H9 (cell line): ENCODE results near the gene CCN5. TPM values are rescaled to one million over a fixed set of nuclear protein-coding genes. Genes with fewer than 3 reads are reported as not detected.

Source experiments
- DNase-seq: peaks from one replicate; pipeline ENCODE4 v3.0.0-alpha.2; 2017
- H2AFZ ChIP-seq: one replicate; pipeline ENCODE4 v1.6.1; 2013; ENCODE audit warnings: mild to moderate bottlenecking, low read length, control low read depth, moderate library complexity
- H2AK5ac ChIP-seq: 2 replicates; pipeline ENCODE4 v1.6.1; 2013; ENCODE audit warnings: low read length, control low read depth, mixed read lengths; ENCODE audit not compliant: insufficient read length
- H2BK120ac ChIP-seq: one replicate; pipeline ENCODE4 v1.6.1; 2013; ENCODE audit warnings: low read depth, mild to moderate bottlenecking, low read length, control low read depth, inconsistent platforms; ENCODE audit not compliant: poor library complexity, severe bottlenecking
- H2BK12ac ChIP-seq: 2 replicates; pipeline ENCODE4 v1.6.1; 2013; ENCODE audit warnings: low read length, control low read depth, mixed read lengths, low read depth; ENCODE audit not compliant: insufficient read length
- H2BK15ac ChIP-seq: 2 replicates; pipeline ENCODE4 v1.6.1; 2013; ENCODE audit warnings: low read depth, low read length, control low read depth
- H2BK20ac ChIP-seq: one replicate; pipeline ENCODE4 v1.6.1; 2013; ENCODE audit warnings: low read depth, mild to moderate bottlenecking, low read length, control low read depth, inconsistent platforms; ENCODE audit not compliant: poor library complexity, severe bottlenecking
- H2BK5ac ChIP-seq: 2 replicates; pipeline ENCODE4 v1.6.1; 2013; ENCODE audit warnings: low read length, control low read depth, mixed read lengths; ENCODE audit not compliant: insufficient read length
- H3K14ac ChIP-seq: 2 replicates; pipeline ENCODE4 v1.6.1; 2013; ENCODE audit warnings: low read length, control low read depth; ENCODE audit not compliant: insufficient read depth
- H3K18ac ChIP-seq: 2 replicates; pipeline ENCODE4 v1.6.1; 2013; ENCODE audit warnings: low read depth, mild to moderate bottlenecking, mixed read lengths, low read length, control low read depth; ENCODE audit not compliant: insufficient read length
- H3K23ac ChIP-seq: 2 replicates; pipeline ENCODE4 v1.6.1; 2013; ENCODE audit warnings: low read length, control low read depth, mixed read lengths, low read depth; ENCODE audit not compliant: insufficient read length
- H3K23me2 ChIP-seq: 2 replicates; pipeline ENCODE4 v1.6.1; 2013; ENCODE audit warnings: low read depth, mild to moderate bottlenecking, mixed read lengths, low read length, control low read depth; ENCODE audit not compliant: insufficient read length, poor library complexity, severe bottlenecking
- H3K27ac ChIP-seq: 2 replicates; pipeline ENCODE4 v1.5.1; 2013; ENCODE audit warnings: low read length, control low read depth, mixed read lengths, low read depth; ENCODE audit not compliant: insufficient read length
- H3K27me3 ChIP-seq: 2 replicates; pipeline ENCODE4 v1.6.1; 2013; ENCODE audit warnings: low read length, control low read depth, inconsistent platforms; ENCODE audit not compliant: insufficient read depth
- H3K4ac ChIP-seq: 2 replicates; pipeline ENCODE4 v1.6.1; 2013; ENCODE audit warnings: low read depth, mild to moderate bottlenecking, control low read depth, inconsistent platforms, low read length, moderate library complexity
- H3K4me1 ChIP-seq: 2 replicates; pipeline ENCODE4 v1.6.1; 2013; ENCODE audit warnings: low read length, control low read depth, inconsistent platforms; ENCODE audit not compliant: insufficient read depth
- H3K4me2 ChIP-seq: 2 replicates; pipeline ENCODE4 v1.6.1; 2013; ENCODE audit warnings: low read length, control low read depth, mixed read lengths; ENCODE audit not compliant: insufficient read length, insufficient read depth
- H3K56ac ChIP-seq: 2 replicates; pipeline ENCODE4 v1.6.1; 2013; ENCODE audit warnings: low read depth, mild to moderate bottlenecking, mixed read lengths, low read length, control low read depth; ENCODE audit not compliant: insufficient read length
- H3K79me1 ChIP-seq: 2 replicates; pipeline ENCODE4 v1.6.1; 2013; ENCODE audit warnings: low read depth, mild to moderate bottlenecking, moderate library complexity, low read length, control low read depth, inconsistent platforms; ENCODE audit not compliant: insufficient read depth, poor library complexity, severe bottlenecking
- H3K79me2 ChIP-seq: 2 replicates; pipeline ENCODE4 v1.6.1; 2013; ENCODE audit warnings: low read length, control low read depth, inconsistent platforms; ENCODE audit not compliant: insufficient read depth
- H3K9ac ChIP-seq: 2 replicates; pipeline ENCODE4 v1.6.1; 2013; ENCODE audit warnings: low read length, control low read depth, mixed read lengths; ENCODE audit not compliant: insufficient read length; ENCODE audit errors: extremely low read depth
- H3K9me3 ChIP-seq: one replicate; pipeline ENCODE4 v1.6.1; 2013; ENCODE audit warnings: low read depth, low read length, inconsistent platforms; ENCODE audit not compliant: control insufficient read depth
- H3T11ph ChIP-seq: one replicate; pipeline ENCODE4 v1.6.1; 2013; ENCODE audit warnings: mild to moderate bottlenecking, low read length, control low read depth, inconsistent platforms
- H4K20me1 ChIP-seq: one replicate; pipeline ENCODE4 v1.6.1; 2013; ENCODE audit not compliant: control insufficient read depth, insufficient read length, insufficient read depth
- H4K5ac ChIP-seq: 2 replicates; pipeline ENCODE4 v1.6.1; 2013; ENCODE audit warnings: low read depth, mild to moderate bottlenecking, mixed read lengths, low read length, control low read depth; ENCODE audit not compliant: insufficient read length
- H4K8ac ChIP-seq: replicated peaks from 2 replicates; pipeline ENCODE4 v1.6.1; 2013; ENCODE audit warnings: low read length, control low read depth, mixed read lengths, low read depth; ENCODE audit not compliant: insufficient read length
- H4K91ac ChIP-seq: 2 replicates; pipeline ENCODE4 v1.6.1; 2013; ENCODE audit warnings: low read depth, mild to moderate bottlenecking, moderate library complexity, mixed read lengths, low read length, control low read depth; ENCODE audit not compliant: insufficient read length
- H3K27ac Mint-ChIP-seq, 3 experiments: 2 replicates in 2 of 3; 3 replicates in 1 of 3; pipeline ENCODE4 v1.8.0; 2020 to 2021; ENCODE audit warnings: mixed read lengths in 3 of 3, mild to moderate bottlenecking in 1 of 3, moderate library complexity in 1 of 3
- H3K27me3 Mint-ChIP-seq: 2 replicates; pipeline ENCODE4 v1.8.0; 2021; ENCODE audit warnings: low read depth, mild to moderate bottlenecking, moderate library complexity, mixed read lengths
- H3K36me3 Mint-ChIP-seq, 3 experiments: 2 replicates in 2 of 3; 3 replicates in 1 of 3; pipeline ENCODE4 v1.8.0; 2020 to 2021; ENCODE audit warnings: low read depth in 3 of 3, mixed read lengths in 3 of 3; ENCODE audit not compliant: insufficient read depth in 1 of 3
- H3K4me1 Mint-ChIP-seq, 2 experiments: 2 replicates each; pipeline ENCODE4 v1.8.0; 2020; ENCODE audit warnings: mixed read lengths in 2 of 2
- H3K4me3 Mint-ChIP-seq, 2 experiments: 2 replicates in 1 of 2; 3 replicates in 1 of 2; pipeline ENCODE4 v1.8.0; 2020 to 2021; ENCODE audit warnings: mild to moderate bottlenecking in 2 of 2, mixed read lengths in 2 of 2, moderate library complexity in 1 of 2
- H3K9me3 Mint-ChIP-seq, 2 experiments: 2 replicates in 1 of 2; 3 replicates in 1 of 2; pipeline ENCODE4 v1.8.0; 2020; ENCODE audit warnings: mild to moderate bottlenecking in 2 of 2, mixed read lengths in 2 of 2, moderate library complexity in 1 of 2
- CTCF ChIP-seq: fragments of 200-600 bp; sonication (generic); conservative IDR thresholded peaks from 3 replicates; pipeline ENCODE4 v1.8.0; 2021; ENCODE audit warnings: antibody characterized with exemption, mild to moderate bottlenecking
- WGBS: extraction: QIAGEN DNeasy Blood & Tissue Kit; methylation state at CpG from one replicate; pipeline ENCODE4 v1.1.7; 2013; ENCODE audit warnings: missing lambda C conversion rate, low lambda C conversion rate, mixed read lengths; ENCODE audit not compliant: insufficient read length; ENCODE audit errors: extremely low coverage; 5-methylcytosine and 5-hydroxymethylcytosine counted together
- total RNA-seq: library from RNA; stranded (reverse); gene quantifications from 2 replicates; pipeline ENCODE4 v1.2.1, GENCODE V29; 2021

The CCN5 gene
- total RNA-seq, 1 experiment from 2014 or later, result not detected

- H2BK20ac ChIP-seq, result no peak overlapping the region
- no peaks in the 10 kb centered on the region for H3K9me3 ChIP-seq
- no peak overlapping the region for H3K4me2 ChIP-seq
- H3T11ph ChIP-seq, result no peak overlapping the region
- no peak overlapping the region for H2BK5ac ChIP-seq
- no peaks in the 10 kb centered on the region; the same call in 1 of the 2 replicates for H3K27me3 Mint-ChIP-seq
- no peaks in the 10 kb centered on the region for H3K79me2 ChIP-seq
- H3K27ac ChIP-seq, result no peak overlapping the region
- no peaks in the 10 kb centered on the region for H3K23me2 ChIP-seq
- H3K36me3 Mint-ChIP-seq, result no peaks in the 10 kb centered on the region; a peak in 1 of 7 replicates
- H3K4me3 Mint-ChIP-seq, result no peak overlapping the region
- no peak for DNase-seq
- no peak overlapping the region for H3K9ac ChIP-seq
- H2BK120ac ChIP-seq, result no peak overlapping the region
- H3K56ac ChIP-seq, result no peak overlapping the region
- H4K8ac ChIP-seq, result no peak overlapping the region
- peaks cover 0 to 11% of the 10 kb centered on the region in 2 experiments; a peak in 3 of 4 replicates for H3K4me1 Mint-ChIP-seq
- no peak overlapping the region for H3K23ac ChIP-seq
- no peak overlapping the region for H3K18ac ChIP-seq
- H2AFZ ChIP-seq, result no peak overlapping the region
- H3K14ac ChIP-seq, result no peak overlapping the region
- H3K4me1 ChIP-seq, result no peaks in the 10 kb centered on the region
- 0 out of 7 replicates have a peak overlapping the region, but pooled peaks of 1 of the 3 experiments have one; percentile 41 for H3K27ac Mint-ChIP-seq
- H3K4ac ChIP-seq, result no peak overlapping the region
- H3K79me1 ChIP-seq, result no peaks in the 10 kb centered on the region
- H2BK15ac ChIP-seq, result no peak overlapping the region
- no peak overlapping the region for H4K5ac ChIP-seq
- no peaks in the 10 kb centered on the region for H4K20me1 ChIP-seq
- TF ChIP-seq CTCF, result no peak
- H3K9me3 Mint-ChIP-seq, result no peaks in the 10 kb centered on the region
- H4K91ac ChIP-seq, result no peak overlapping the region
- no peak overlapping the region for H2AK5ac ChIP-seq
- H2BK12ac ChIP-seq, result no peak overlapping the region
- WGBS, result no CpG with 5 or more reads among the region's 11 CpGs
- no peaks in the 10 kb centered on the region for H3K27me3 ChIP-seq
Measured at GRCh38 chr20:44709380-44709779, 5.8 kb upstream of the CCN5 start.
